Activated CD8-positive, alpha-beta memory T cell treated with anti-CD3 and anti-CD28 coated beads, Interleukin-2, amount 50 U/mL, for 24 hours (primary cell): Measurements from ENCODE around the gene SLC34A1.
A peak's percentile ranks its signal among the peaks of the same experiment; 100 is the strongest.
"Not testable (repeated sequence)": the region's sequence is repeated elsewhere in the genome, so short reads cannot be mapped to it uniquely, and the experiment has no call there.

Experiments
- DNase-seq: peaks from one replicate; pipeline ENCODE4 v3.0.0-alpha.2; 2020; ENCODE audit errors: extremely low read depth

The SLC34A1 gene

GRCh38 chr5:177410575-177410974 lies 26.3 kb downstream of the SLC34A1 start:
- no peak for DNase-seq

GRCh38 chr5:177412603-177413233 lies 28.5 kb downstream of the SLC34A1 start:
- DNase-seq: no peak

GRCh38 chr5:177414481-177414880 lies 30.2 kb downstream of the SLC34A1 start:
- DNase-seq: no peak

- not testable (repeated sequence) for DNase-seq
Measured at GRCh38 chr5:177417081-177417480, 32.8 kb downstream of the SLC34A1 start.

GRCh38 chr5:177419046-177419445 lies 34.8 kb downstream of the SLC34A1 start:
- DNase-seq: no peak

- DNase-seq: not testable (repeated sequence)
Measured at GRCh38 chr5:177420472-177420871, 36.2 kb downstream of the SLC34A1 start.

GRCh38 chr5:177421062-177421798 lies 37.0 kb downstream of the SLC34A1 start:
- DNase-seq: no peak

- DNase-seq: no peak
Measured at GRCh38 chr5:177423671-177424070, 39.4 kb downstream of the SLC34A1 start.

- no peak for DNase-seq
Measured at GRCh38 chr5:177425196-177425800, 41.1 kb downstream of the SLC34A1 start.

- DNase-seq: peak; percentile 99
Measured at GRCh38 chr5:177425801-177426565, 41.7 kb downstream of the SLC34A1 start.

- no peak for DNase-seq
Measured at GRCh38 chr5:177426566-177427210, 42.5 kb downstream of the SLC34A1 start, which contains the start of gene GRK6. TSS of gene GRK6 (plus strand) at chr5:177426676. CDS start at chr5:177426846, 170 bp downstream.

- no peak for DNase-seq
Measured at GRCh38 chr5:177427211-177427822, 43.1 kb downstream of the SLC34A1 start.

GRCh38 chr5:177427919-177428573 lies 43.8 kb downstream of the SLC34A1 start:
- no peak for DNase-seq

- no peak for DNase-seq
Measured at GRCh38 chr5:177428574-177429217, 44.5 kb downstream of the SLC34A1 start.

- DNase-seq: peak; percentile 79
Measured at GRCh38 chr5:177429248-177430040, 45.2 kb downstream of the SLC34A1 start.

- no peak for DNase-seq
Measured at GRCh38 chr5:177430140-177430951, 46.1 kb downstream of the SLC34A1 start.

- DNase-seq: no peak
Measured at GRCh38 chr5:177430972-177431316, 46.7 kb downstream of the SLC34A1 start.

GRCh38 chr5:177431317-177432142 lies 47.3 kb downstream of the SLC34A1 start:
- DNase-seq: no peak
